ENCODE data around the gene ANKRD11.

ANKRD11 gene

GRCh38 chr16:89402962-89403361 is 87.4 kb downstream of the ANKRD11 start:
- H3K4me3 ChIP-seq (ENCODE audit: low read length): no peak overlapping the region
- no peak for DNase-seq (ENCODE audit: low read depth)
- TF ChIP-seq, protein P1, sequence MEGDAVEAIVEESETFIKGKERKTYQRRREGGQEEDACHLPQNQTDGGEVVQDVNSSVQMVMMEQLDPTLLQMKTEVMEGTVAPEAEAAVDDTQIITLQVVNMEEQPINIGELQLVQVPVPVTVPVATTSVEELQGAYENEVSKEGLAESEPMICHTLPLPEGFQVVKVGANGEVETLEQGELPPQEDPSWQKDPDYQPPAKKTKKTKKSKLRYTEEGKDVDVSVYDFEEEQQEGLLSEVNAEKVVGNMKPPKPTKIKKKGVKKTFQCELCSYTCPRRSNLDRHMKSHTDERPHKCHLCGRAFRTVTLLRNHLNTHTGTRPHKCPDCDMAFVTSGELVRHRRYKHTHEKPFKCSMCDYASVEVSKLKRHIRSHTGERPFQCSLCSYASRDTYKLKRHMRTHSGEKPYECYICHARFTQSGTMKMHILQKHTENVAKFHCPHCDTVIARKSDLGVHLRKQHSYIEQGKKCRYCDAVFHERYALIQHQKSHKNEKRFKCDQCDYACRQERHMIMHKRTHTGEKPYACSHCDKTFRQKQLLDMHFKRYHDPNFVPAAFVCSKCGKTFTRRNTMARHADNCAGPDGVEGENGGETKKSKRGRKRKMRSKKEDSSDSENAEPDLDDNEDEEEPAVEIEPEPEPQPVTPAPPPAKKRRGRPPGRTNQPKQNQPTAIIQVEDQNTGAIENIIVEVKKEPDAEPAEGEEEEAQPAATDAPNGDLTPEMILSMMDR (IDR thresholded peaks at IDR 0.05; ENCODE audit: insufficient read depth, low read depth, low read length, missing control alignments): no peak

GRCh38 chr16:89401641-89402445 is 88.5 kb downstream of the ANKRD11 start:
- TF ChIP-seq, protein P1 (IDR thresholded peaks at IDR 0.05; ENCODE audit: insufficient read depth, low read depth, low read length, missing control alignments): no peak
- DNase-seq (ENCODE audit: low read depth): no peak

DNA sequence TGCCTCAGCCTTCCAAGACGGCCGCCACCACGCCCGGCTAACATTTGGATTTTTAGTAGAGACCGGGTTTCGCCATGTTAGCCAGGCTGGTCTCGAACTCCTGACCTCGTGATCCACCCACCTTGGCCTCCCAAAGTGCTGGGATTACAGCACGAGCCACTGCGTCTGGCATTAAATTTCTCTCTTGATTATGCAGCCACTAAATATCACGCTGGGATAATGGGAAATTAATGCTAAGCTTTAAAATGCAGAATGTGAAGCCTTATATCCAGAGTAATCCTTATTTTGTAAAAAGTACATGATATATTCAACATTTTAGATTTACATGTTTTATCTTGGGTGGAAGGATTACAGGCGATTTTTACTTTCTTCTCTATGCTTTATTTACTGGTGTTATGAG is 89.2 kb downstream of the ANKRD11 start:
- DNase-seq (ENCODE audit: low read depth): no peak
- TF ChIP-seq, protein P1 (IDR thresholded peaks at IDR 0.05; ENCODE audit: insufficient read depth, low read depth, low read length, missing control alignments): no peak
- no peak overlapping the region for H3K4me3 ChIP-seq (ENCODE audit: low read length)

More at GRCh38 chr16:89401641-89402445, 88.5 kb downstream of the ANKRD11 start:
- no peak overlapping the region for H3K4me3 ChIP-seq (ENCODE audit: low read length)

- TF ChIP-seq, protein P1 (IDR thresholded peaks at IDR 0.05; ENCODE audit: insufficient read depth, low read depth, low read length, missing control alignments): no peak
- H3K4me3 ChIP-seq (ENCODE audit: low read length): no peak overlapping the region
- DNase-seq (ENCODE audit: low read depth): no peak
Measured at GRCh38 chr16:89400740-89401139, 89.6 kb downstream of the ANKRD11 start.

DNA sequence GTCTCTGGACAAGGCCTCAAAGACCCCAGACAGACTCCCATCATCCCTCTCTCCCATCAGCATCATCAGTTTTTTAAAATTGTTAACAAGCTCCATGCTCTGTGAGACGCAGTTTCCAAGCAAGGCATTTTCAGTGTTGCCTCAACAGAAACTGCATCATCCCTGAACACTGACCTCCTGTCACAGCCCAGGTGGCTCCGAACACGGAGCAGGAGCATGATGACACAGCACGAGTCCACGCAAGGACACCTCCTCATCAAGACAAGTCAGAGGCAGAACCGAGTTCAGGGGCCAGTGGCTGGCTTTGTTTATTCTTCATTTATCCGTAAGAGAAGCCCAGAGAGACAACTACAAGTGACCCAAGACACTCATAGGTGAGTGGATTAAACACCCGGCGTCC is 91.4 kb downstream of the ANKRD11 start:
- DNase-seq (ENCODE audit: low read depth): no peak
- no peak overlapping the region for H3K4me3 ChIP-seq (ENCODE audit: low read length)
- TF ChIP-seq, protein P1 (IDR thresholded peaks at IDR 0.05; ENCODE audit: insufficient read depth, low read depth, low read length, missing control alignments): no peak

DNA sequence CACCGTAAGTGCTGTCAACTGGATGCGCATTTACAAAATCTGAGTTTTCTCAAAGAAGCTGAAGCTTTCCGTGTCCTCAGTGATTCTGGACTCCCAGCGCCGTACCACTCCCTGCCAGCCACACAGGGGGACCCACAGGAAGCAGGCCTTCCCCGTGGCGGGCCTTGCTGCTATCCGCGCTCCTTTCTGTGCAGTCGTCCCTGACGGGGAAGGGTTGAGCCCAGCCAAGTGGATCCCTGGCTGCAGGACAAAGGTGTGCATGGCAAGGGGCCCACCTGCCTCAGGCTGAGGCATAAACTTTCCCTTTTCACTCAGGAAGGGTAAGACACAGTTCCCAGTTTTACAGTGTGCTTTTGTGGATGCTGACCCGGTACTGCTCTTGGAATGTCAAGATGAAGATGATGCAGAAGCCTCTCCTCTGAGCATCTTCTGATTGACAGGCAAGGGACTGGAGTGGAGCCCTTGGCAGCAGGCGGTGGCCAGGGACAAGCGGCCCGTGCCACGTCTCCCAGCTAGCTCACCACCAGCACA is 93.0 kb downstream of the ANKRD11 start:
- DNase-seq (ENCODE audit: low read depth): no peak
- no peak overlapping the region for H3K4me3 ChIP-seq (ENCODE audit: low read length)
- TF ChIP-seq, protein P1 (IDR thresholded peaks at IDR 0.05; ENCODE audit: insufficient read depth, low read depth, low read length, missing control alignments): no peak
